ENCODE results near the gene LIM2.

Gene LIM2

DNA sequence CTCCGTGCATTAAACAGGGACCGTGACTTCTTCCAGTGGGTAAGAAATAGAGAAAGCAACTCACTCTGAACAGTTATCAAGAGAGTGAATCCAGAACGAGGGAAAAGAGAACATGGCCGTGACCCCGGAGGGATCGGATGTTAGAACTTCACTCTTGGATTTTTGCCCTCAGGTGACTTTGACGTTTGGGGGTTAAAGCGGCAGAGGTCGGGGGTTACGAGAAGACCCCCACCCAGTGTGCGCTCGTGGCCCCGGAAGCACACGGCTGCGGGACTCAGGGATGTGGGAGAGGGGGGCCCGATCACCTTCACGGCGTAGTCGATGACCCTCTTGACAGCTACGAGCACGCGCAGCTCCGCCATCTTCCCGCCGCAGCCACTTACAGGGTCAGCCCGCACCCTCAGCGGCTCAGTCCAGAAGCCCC, 21.8 kb downstream of the LIM2 start, which contains the start of gene ETFB:
Gene ETFB (minus strand): TSS at position 424 of the 424 bp plus-strand sequence. CDS start 62 bp downstream, at position 362.
- peaks cover 20% of the 10 kb centered on the region for H3K36me3 Mint-ChIP-seq (ENCODE audit: low read depth)
- H3K27me3 Mint-ChIP-seq (ENCODE audit: low read depth), result no peaks in the 10 kb centered on the region
- H3K4me1 Mint-ChIP-seq (ENCODE audit: low read depth), result peaks cover 60% of the 10 kb centered on the region
- peak within 1 kb of the TSS; percentile 96 for H3K27ac Mint-ChIP-seq
- DNase-seq (ENCODE audit: low spot score), result no peak
- H3K9me3 Mint-ChIP-seq, result no peaks in the 10 kb centered on the region
- H3K4me3 Mint-ChIP-seq, result peak within 1 kb of the TSS; percentile 100

DNA sequence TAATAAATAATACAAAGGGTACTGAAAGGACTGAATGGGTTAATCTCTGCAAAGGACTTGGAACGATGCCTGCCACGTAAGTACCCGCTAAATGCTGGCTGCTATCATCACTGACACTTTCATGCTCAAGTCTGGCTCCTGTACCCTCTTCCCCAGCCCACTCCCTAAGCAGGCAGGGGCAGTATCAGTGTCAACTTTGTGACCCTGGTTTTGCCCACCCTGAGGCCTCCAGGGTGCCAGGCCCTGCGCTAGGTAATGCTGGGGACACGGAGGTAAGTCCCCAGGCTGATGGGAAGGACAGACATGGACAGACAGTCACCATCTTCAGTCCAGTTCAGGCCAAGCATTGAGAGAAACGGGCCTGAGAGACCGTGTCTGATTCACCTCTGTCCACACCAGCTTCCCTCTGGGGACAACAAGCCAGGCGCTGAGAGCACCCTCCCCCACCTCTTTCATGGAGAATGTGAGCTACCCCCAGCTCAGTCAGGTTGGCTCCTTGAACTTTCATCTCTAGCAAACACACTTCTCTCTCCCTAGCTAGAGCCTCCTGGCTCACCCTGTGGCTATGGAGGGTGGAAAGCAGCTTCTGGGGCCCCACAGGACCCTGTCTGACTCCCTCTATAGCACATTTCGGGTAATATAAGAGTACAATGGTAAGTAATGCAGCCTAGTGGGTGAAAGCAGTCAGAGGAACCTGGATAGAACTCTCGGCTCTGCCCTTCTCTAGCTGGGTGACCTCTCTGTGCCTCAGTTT, 22.4 kb downstream of the LIM2 start:
- DNase-seq (ENCODE audit: low spot score), result no peak
- H3K27me3 Mint-ChIP-seq (ENCODE audit: low read depth), result no peaks in the 10 kb centered on the region

DNA sequence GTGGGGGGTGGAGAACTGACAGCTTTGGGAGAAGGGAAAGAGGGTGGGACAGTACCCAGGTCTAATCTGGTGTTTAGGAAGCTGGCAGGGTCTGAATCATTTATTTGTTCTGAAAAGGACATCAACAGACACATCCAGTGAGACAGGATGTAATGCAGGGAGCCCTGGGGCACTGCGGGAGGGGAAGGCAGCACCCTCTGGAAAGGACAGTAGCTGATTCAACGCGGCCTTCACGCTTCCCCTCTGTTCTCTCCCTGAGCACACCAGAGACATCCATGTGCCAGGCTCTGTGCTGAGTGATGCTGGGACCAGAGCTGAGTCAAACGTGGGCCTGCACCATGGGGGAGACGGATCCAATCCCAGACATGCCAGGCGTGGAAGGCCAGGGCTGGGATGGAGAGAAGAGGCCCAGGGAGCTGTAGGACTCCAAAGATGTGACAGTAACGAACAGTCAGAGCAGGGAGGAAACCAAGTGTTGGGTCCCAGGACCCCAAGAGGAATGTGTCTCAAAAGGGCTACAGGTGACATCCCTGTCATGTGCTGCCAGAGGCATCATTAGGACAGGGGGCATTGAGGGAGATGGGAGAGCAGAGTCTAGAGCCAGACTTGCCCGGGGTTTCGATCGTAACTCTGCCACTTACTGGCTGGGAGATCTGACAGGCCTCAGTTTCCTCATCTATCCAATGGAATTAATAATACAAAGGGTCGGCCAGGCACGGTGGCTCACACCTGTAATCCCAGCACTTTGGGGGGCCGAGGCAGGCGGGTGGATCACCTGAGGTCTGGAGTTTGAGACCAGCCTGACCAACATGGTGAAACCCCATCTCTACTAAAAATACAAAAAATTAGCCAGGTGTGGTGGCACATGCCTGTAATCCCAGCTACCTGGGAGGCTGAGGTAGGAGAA, 23.3 kb downstream of the LIM2 start:
- no peak for DNase-seq (ENCODE audit: low spot score)
- H3K4me1 Mint-ChIP-seq (ENCODE audit: low read depth), result peaks cover 57% of the 10 kb centered on the region
- no peaks in the 10 kb centered on the region for H3K9me3 Mint-ChIP-seq
- peaks cover 17% of the 10 kb centered on the region for H3K36me3 Mint-ChIP-seq (ENCODE audit: low read depth)
- H3K27me3 Mint-ChIP-seq (ENCODE audit: low read depth), result no peaks in the 10 kb centered on the region
- peak overlapping the region; percentile 77 for H3K27ac Mint-ChIP-seq
- H3K4me3 Mint-ChIP-seq, result peak overlapping the region; percentile 73

More for the DNA sequence above, 22.4 kb downstream of the LIM2 start:
- H3K4me3 Mint-ChIP-seq, result peak overlapping the region; percentile 100
- H3K4me1 Mint-ChIP-seq (ENCODE audit: low read depth), result peaks cover 57% of the 10 kb centered on the region
- peak overlapping the region; percentile 96 for H3K27ac Mint-ChIP-seq
- H3K36me3 Mint-ChIP-seq (ENCODE audit: low read depth), result peaks cover 17% of the 10 kb centered on the region
- H3K9me3 Mint-ChIP-seq, result no peaks in the 10 kb centered on the region

DNA sequence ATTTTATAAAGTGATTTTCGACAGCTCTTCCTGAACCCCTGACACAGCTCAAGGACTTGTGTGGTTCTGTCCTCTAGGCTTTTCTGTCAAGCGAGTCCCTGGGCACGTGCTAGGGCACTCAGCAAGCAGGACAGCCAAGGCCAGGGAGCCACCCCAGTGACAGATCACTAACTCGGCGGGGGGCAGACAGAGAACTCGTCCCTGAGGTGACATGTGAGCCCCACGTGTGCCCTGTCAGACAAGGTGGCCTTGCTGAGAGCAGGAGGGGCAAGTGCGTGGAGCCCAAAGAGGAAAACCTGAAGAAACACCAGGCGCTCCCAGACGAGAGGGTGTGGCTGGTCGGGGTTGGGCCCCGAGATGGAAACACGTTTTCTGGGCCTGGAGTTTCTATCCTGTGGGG, 26.5 kb downstream of the LIM2 start:
- H3K27ac Mint-ChIP-seq, result no peak overlapping the region
- DNase-seq (ENCODE audit: low spot score), result no peak
- peaks cover 23% of the 10 kb centered on the region for H3K36me3 Mint-ChIP-seq (ENCODE audit: low read depth)

DNA sequence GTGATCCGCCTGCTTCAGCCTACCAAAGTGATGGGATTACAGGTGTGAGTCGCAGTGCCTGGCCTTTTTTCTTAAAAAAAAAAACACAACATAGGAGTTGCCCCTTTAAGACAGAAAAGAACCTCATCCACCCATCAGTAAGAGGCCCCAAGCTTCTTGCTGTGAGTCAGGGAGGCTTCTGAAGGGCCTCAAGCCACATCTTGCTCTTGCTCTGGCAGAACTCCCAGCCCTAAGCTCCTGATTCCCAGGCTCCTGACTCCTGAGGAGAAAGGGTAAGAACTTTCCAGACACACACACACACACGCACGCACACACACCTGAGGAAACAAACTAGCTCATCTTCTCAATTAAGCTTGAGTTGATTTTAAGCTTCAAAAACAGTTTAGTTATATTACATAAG, 28.5 kb downstream of the LIM2 start:
- Mint-ChIP-seq H3K4me3 (no peak overlapping the region), H3K4me1 (ENCODE audit: low read depth) (peaks cover 61% of the 10 kb centered on the region), H3K27ac (peak overlapping the region; percentile 63), H3K27me3 (ENCODE audit: low read depth) (no peaks in the 10 kb centered on the region), H3K9me3 (no peaks in the 10 kb centered on the region), H3K36me3 (ENCODE audit: low read depth) (peaks cover 23% of the 10 kb centered on the region)
- DNase-seq (ENCODE audit: low spot score), result no peak

More for the DNA sequence above, 26.5 kb downstream of the LIM2 start:
- Mint-ChIP-seq H3K9me3 (no peaks in the 10 kb centered on the region), H3K4me3 (no peak overlapping the region), H3K27me3 (ENCODE audit: low read depth) (no peaks in the 10 kb centered on the region), H3K4me1 (ENCODE audit: low read depth) (peaks cover 57% of the 10 kb centered on the region)

DNA sequence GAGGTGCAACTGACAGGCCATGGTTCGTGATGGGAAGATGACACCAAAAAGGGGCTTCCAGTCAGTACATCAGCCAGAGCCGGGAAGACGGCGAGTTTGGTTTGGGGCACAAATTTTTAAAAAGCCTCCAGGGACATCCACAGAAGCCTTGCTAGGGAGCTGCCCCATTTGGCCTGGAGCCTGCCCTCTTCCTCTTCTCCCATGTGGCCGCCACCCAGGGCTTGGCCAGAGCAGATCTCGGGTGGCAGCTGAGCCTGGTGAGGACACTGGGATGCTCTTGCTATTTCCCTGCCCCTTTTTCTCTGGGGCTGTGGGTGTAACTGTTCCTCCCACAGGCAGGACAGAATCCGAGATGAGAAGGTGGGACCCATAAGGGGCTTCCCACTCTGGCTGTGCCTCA, 29.8 kb downstream of the LIM2 start:
- Mint-ChIP-seq H3K4me3 (no peak overlapping the region), H3K36me3 (ENCODE audit: low read depth) (peaks cover 25% of the 10 kb centered on the region), H3K27me3 (ENCODE audit: low read depth) (no peaks in the 10 kb centered on the region), H3K27ac (peak overlapping the region; percentile 64), H3K9me3 (no peaks in the 10 kb centered on the region), H3K4me1 (ENCODE audit: low read depth) (peaks cover 53% of the 10 kb centered on the region)
- no peak for DNase-seq (ENCODE audit: low spot score)

DNA sequence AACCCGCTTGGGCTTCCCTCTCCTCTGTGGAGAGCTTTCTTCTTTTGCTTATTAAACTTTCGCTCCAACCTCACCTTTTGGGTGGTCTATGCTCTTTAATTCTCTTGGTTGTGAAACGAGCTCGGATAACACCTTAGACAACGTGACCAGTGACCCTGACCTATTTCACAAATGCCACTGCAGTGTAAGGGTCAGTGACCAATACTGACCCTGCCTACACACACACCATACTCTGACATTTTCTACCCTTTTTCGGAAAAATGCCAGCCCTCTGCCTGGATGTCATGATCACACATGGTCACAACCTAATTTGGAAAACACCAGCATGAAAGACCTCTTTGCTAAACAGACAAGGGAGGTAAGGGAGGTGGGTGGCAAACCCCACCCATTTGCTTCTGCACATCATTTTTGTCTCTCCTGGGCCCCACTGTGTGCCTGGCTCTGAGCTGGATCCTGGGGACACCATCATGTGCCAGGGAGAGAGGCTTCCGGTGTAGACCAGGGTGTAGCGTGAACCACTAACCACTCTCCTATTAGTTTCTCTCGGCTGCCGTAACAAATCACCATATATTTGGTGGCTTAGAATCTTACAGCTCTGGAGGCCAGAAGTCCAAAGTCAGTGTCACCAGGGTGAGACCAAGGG, 31.5 kb downstream of the LIM2 start:
- no peak for DNase-seq (ENCODE audit: low spot score)
- Mint-ChIP-seq H3K4me3 (no peak overlapping the region), H3K9me3 (no peaks in the 10 kb centered on the region), H3K27ac (peak overlapping the region; percentile 75), H3K27me3 (ENCODE audit: low read depth) (no peaks in the 10 kb centered on the region), H3K4me1 (ENCODE audit: low read depth) (peaks cover 46% of the 10 kb centered on the region), H3K36me3 (ENCODE audit: low read depth) (peaks cover 35% of the 10 kb centered on the region)

DNA sequence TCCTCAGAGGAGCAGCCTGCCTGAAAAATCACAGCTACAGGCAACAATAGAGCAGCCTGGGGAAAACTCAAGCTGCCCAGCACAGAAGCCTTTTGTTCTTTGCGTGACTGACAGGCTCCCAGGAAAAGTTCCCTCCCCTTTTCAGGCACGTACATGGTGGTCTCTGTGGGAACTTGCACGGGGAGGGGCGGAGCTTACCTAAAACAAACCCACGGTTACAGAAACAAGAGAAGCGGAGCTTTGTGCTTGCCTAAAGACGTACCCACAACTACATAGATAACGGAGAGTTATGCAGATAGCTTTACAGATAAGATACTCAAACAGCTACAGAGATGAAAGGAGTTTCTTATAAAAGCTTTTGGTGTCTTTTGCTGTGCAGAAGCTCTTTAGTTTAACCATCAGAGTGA, 33.0 kb downstream of the LIM2 start:
- Mint-ChIP-seq H3K27me3 (ENCODE audit: low read depth) (no peaks in the 10 kb centered on the region), H3K9me3 (no peaks in the 10 kb centered on the region), H3K4me1 (ENCODE audit: low read depth) (peaks cover 42% of the 10 kb centered on the region), H3K27ac (peak overlapping the region; percentile 89), H3K4me3 (peak overlapping the region; percentile 72), H3K36me3 (ENCODE audit: low read depth) (peaks cover 46% of the 10 kb centered on the region)
- peak; percentile 70 for DNase-seq (ENCODE audit: low spot score)

DNA sequence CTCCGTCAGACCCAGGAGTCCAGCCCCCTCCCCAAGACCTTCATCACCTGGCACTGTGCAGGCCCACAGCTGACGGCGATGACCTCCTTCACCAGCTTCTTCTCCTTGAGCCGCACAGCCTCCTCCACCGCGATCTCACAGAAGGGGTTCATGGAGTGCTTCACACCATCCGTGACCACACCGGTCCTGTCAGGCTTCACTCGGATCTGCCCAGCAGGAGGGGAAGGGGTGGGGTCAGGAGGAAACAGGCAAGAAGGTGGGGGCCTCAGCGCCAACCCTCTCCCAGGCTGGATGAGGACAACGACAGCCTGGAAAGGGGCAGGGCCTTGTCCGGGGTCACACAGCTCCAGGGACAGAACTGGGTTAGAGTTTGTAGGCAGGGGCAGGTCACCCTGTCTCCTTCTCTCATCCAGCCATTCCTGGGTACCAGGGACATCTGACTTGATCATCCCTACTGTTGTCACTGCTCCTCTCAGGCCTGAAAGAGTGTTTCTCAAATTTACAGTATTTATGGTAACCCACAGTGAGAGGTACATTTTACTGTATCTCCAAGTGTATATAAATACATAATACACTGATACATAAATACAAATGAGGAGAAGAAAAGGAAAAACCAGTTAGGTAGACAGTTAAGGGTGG, 33.6 kb downstream of the LIM2 start:
- Mint-ChIP-seq H3K9me3 (no peaks in the 10 kb centered on the region), H3K36me3 (ENCODE audit: low read depth) (peaks cover 42% of the 10 kb centered on the region), H3K4me1 (ENCODE audit: low read depth) (peaks cover 37% of the 10 kb centered on the region), H3K27me3 (ENCODE audit: low read depth) (no peaks in the 10 kb centered on the region), H3K4me3 (peak overlapping the region; percentile 72), H3K27ac (peak overlapping the region; percentile 89)
- DNase-seq (ENCODE audit: low spot score), result no peak

DNA sequence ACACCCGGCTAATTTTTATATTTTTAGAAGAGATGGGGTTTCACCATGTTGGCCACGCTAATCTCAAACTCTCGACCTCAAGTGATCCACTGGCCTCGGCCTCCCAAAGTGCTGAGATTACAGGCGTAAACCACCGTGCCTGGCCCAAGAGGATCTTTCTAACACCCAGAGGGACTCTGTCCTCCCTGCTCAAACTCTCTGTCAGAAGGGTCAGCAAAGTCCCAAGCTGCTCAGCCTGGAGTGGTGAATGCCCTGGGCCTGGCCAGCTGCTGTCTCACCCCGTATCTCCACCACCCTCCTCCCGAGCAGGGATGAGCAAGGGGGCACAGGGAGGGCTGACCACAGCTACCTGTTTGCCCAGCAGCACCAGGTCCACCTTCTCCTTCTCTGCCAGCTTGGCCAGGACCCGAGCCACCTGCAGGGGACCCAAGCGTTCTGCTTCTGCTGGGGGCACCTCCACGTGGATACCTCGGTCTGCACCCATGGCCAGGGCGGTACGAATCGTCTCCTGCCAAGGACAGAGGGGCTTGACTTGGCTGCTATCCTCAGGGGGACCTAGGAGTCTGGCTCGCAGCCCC, 34.9 kb downstream of the LIM2 start:
- Mint-ChIP-seq H3K9me3 (no peaks in the 10 kb centered on the region), H3K4me3 (no peak overlapping the region), H3K27me3 (ENCODE audit: low read depth) (no peaks in the 10 kb centered on the region), H3K4me1 (ENCODE audit: low read depth) (peaks cover 32% of the 10 kb centered on the region), H3K36me3 (ENCODE audit: low read depth) (peaks cover 40% of the 10 kb centered on the region), H3K27ac (no peak overlapping the region)
- DNase-seq (ENCODE audit: low spot score), result no peak

DNA sequence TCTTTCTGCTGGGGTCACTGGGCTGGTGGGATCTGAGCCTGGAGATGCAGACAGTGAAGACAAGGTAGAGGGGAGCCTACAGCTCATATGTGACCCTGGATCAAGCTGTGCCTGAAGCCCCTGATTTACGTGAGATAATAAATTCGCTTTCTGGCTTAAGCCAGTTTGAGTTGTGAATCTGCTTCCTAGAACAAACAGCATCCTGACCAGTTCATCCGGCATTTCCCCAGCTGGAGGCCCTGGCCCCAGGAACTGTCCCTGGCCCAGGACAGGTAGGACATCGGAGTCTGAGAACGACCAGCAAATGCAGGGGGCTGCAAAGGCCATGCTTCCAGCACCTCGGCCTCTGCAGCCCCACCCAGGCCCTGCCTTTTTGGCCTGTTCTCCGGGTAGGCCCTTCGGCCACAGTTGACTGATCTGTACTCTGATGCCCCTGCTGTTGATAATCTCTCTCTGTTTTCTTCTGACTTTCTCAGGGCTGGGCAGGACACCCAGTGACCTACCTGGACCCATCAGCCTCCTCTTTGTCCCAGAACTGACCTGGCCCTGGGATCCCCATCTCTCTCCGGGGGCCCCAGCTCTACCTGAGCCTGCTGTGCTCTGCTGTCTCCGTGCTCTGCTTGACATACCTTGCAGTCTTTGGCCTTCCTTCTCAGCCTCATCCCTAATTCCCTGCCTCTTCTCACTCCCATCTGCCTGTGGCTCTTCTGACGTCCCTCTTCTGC, 36.3 kb downstream of the LIM2 start:
- Mint-ChIP-seq H3K27ac (peak overlapping the region; percentile 13), H3K36me3 (ENCODE audit: low read depth) (peaks cover 43% of the 10 kb centered on the region), H3K9me3 (no peaks in the 10 kb centered on the region), H3K4me3 (no peak overlapping the region), H3K27me3 (ENCODE audit: low read depth) (no peaks in the 10 kb centered on the region), H3K4me1 (ENCODE audit: low read depth) (peaks cover 24% of the 10 kb centered on the region)
- DNase-seq (ENCODE audit: low spot score), result no peak

DNA sequence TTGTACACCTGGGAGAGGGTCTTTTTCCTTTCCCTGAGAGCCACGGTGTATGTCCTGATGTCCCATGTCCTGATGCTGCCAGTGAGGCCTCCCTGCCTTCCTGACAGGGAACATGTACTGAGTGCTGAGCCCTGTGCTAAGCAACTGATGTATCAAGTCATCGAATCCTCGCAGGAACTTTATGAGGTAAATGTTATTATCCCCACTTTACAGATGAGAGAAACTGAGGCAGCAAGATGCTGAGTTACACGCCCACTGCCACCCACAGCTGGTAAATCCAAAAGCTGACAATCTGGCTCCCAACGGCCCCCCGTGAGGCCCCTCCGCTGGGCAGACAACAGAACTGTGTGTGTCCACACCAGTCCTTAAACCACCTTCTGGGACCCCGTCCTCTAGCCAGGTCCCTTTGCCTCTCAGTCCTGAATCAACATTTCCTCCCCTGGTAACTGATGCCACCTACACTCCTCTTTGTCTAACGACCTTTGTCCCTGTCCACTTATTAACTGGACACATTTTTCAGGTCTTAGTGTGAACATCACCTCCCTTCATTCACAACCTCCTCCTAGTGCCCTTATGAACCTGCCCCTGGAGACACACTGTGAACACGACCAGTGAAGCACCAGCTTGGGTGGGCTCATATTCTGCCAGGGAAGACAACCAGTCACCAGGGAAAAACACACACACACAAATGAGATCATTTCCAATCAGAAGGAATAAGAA, 40.4 kb downstream of the LIM2 start:
- H3K4me3 Mint-ChIP-seq, result no peak overlapping the region
- DNase-seq (ENCODE audit: low spot score), result no peak

More for the DNA sequence above, 40.4 kb downstream of the LIM2 start:
- Mint-ChIP-seq H3K4me1 (ENCODE audit: low read depth) (peaks cover 16% of the 10 kb centered on the region), H3K27ac (no peak overlapping the region), H3K27me3 (ENCODE audit: low read depth) (no peaks in the 10 kb centered on the region), H3K9me3 (no peaks in the 10 kb centered on the region), H3K36me3 (ENCODE audit: low read depth) (peaks cover 41% of the 10 kb centered on the region)

Data from T-helper 2 cell treated with Interferon-gamma antibody and Interleukin-4, amounts not matched to agents 5 μg/mL and 100 μg/mL, for 36 hours (primary cell).